IMR-90 (cell line): ENCODE results near the gene FOXL3. TPM values are rescaled to one million over a fixed set of nuclear protein-coding genes. Genes with fewer than 3 reads are reported as not detected.

Source experiments
- ATAC-seq: fragments of 200-7000 bp; cut with Tn5 transposase; 2 replicates; pipeline ENCODE4 v1.9.1; 2020; ENCODE audit warnings: low read depth, mild to moderate bottlenecking, moderate library complexity
- BruUV-seq: library from RNA; stranded (reverse); fragments of 400-500 nt; replicated peaks from 2 replicates; lab custom pipeline; 2021; lab: Mats Ljungman, UMichigan
- CTCF ChIA-PET: fragments of 300-600 bp; formaldehyde crosslinking; extraction: SDS; loops from one replicate; lab custom pipeline; 2021; ENCODE audit warnings: antibody characterized with exemption; lab: Yijun Ruan, JAX
- POLR2A ChIA-PET: fragments of 300-600 bp; sonication (Branson Sonifier 250); formaldehyde crosslinking; loops from one replicate; lab custom pipeline; 2022; ENCODE audit warnings: antibody characterized with exemption; ENCODE audit not compliant: unreplicated experiment; lab: Charles Lee
- DNase-seq: peaks from one replicate; pipeline ENCODE4 v3.0.0; 2013
- H2AFZ ChIP-seq: replicated peaks from 2 replicates; pipeline ENCODE3; 2013; ENCODE audit warnings: low read length, mild to moderate bottlenecking; ENCODE audit not compliant: poor library complexity
- H2AK5ac ChIP-seq: 2 replicates; pipeline ENCODE4 v1.6.1; 2013; ENCODE audit warnings: low read depth, low read length, inconsistent platforms
- H2AK9ac ChIP-seq: replicated peaks from 2 replicates; pipeline ENCODE3; 2013; ENCODE audit warnings: mild to moderate bottlenecking, low read depth, low read length, moderate library complexity; ENCODE audit not compliant: poor library complexity
- H2BK120ac ChIP-seq: 2 replicates; pipeline ENCODE4 v1.6.1; 2013; ENCODE audit warnings: low read depth, low read length, inconsistent platforms
- H2BK15ac ChIP-seq: 3 replicates; pipeline ENCODE4 v1.6.1; 2013; ENCODE audit warnings: low read depth, low read length, inconsistent platforms
- H2BK20ac ChIP-seq: 2 replicates; pipeline ENCODE4 v1.6.1; 2013; ENCODE audit warnings: low read depth, mild to moderate bottlenecking, inconsistent platforms, low read length, moderate library complexity
- H2BK5ac ChIP-seq: 2 replicates; pipeline ENCODE4 v1.6.1; 2013; ENCODE audit warnings: mild to moderate bottlenecking, low read depth, low read length, inconsistent platforms; ENCODE audit not compliant: poor library complexity, severe bottlenecking
- H3K14ac ChIP-seq: replicated peaks from 2 replicates; pipeline ENCODE4 v1.6.1; 2013; ENCODE audit warnings: low read depth, low read length, inconsistent platforms
- H3K18ac ChIP-seq: 2 replicates; pipeline ENCODE4 v1.6.1; 2013; ENCODE audit warnings: low read depth, low read length, control low read depth
- H3K23ac ChIP-seq: 2 replicates; pipeline ENCODE4 v1.6.1; 2013; ENCODE audit warnings: low read depth, low read length, inconsistent platforms
- H3K27ac ChIP-seq: 2 replicates; pipeline ENCODE4 v1.5.1; 2013; ENCODE audit warnings: mild to moderate bottlenecking, control low read depth, low read length; ENCODE audit not compliant: insufficient read depth
- H3K27me3 ChIP-seq: 2 replicates; pipeline ENCODE4 v1.6.1; 2013; ENCODE audit warnings: low read length; ENCODE audit not compliant: control insufficient read depth, insufficient read depth
- H3K36me3 ChIP-seq: 2 replicates; pipeline ENCODE4 v1.6.1; 2013; ENCODE audit warnings: low read length, mixed read lengths; ENCODE audit not compliant: control insufficient read depth, insufficient read depth
- H3K4ac ChIP-seq: 2 replicates; pipeline ENCODE4 v1.6.1; 2013; ENCODE audit warnings: low read depth, low read length, inconsistent platforms
- H3K4me1 ChIP-seq: 2 replicates; pipeline ENCODE4 v1.6.1; 2013; ENCODE audit warnings: low read length, mixed read lengths; ENCODE audit not compliant: control insufficient read depth, insufficient read depth
- H3K4me2 ChIP-seq: 2 replicates; pipeline ENCODE4 v1.6.1; 2013; ENCODE audit warnings: low read depth, mild to moderate bottlenecking, control low read depth, low read length, moderate library complexity
- H3K4me3 ChIP-seq: 2 replicates; pipeline ENCODE4 v1.5.1; 2013; ENCODE audit warnings: low read depth, mild to moderate bottlenecking, control low read depth, low read length, moderate library complexity; ENCODE audit not compliant: insufficient read depth
- H3K56ac ChIP-seq: 2 replicates; pipeline ENCODE4 v1.6.1; 2013; ENCODE audit warnings: low read length, inconsistent platforms; ENCODE audit not compliant: insufficient read depth; ENCODE audit errors: extremely low read depth
- H3K79me1 ChIP-seq, 2 experiments: 2 replicates each; pipeline ENCODE4 v1.6.1; 2013; ENCODE audit warnings: low read length in 2 of 2, inconsistent platforms in 1 of 2, low read depth in 1 of 2
- H3K9ac ChIP-seq: 2 replicates; pipeline ENCODE4 v1.6.1; 2013; ENCODE audit warnings: low read depth, low read length, control low read depth
- H3K9me1 ChIP-seq: 2 replicates; pipeline ENCODE4 v1.6.1; 2013; ENCODE audit warnings: low read length, inconsistent platforms; ENCODE audit not compliant: insufficient read depth
- H3K9me3 ChIP-seq: 2 replicates; pipeline ENCODE4 v1.6.1; 2013; ENCODE audit warnings: low read length; ENCODE audit not compliant: control insufficient read depth, insufficient read depth
- H4K20me1 ChIP-seq: 2 replicates; pipeline ENCODE4 v1.6.1; 2013; ENCODE audit warnings: low read length, inconsistent platforms; ENCODE audit not compliant: insufficient read depth
- H4K5ac ChIP-seq: 2 replicates; pipeline ENCODE4 v1.6.1; 2013; ENCODE audit warnings: mild to moderate bottlenecking, low read depth, low read length, control low read depth
- H4K8ac ChIP-seq, 2 experiments: 2 replicates each; pipeline ENCODE4 v1.6.1; 2013; ENCODE audit warnings: low read depth in 2 of 2, low read length in 2 of 2, control low read depth in 1 of 2, inconsistent platforms in 1 of 2
- H4K91ac ChIP-seq: 2 replicates; pipeline ENCODE4 v1.6.1; 2013; ENCODE audit warnings: low read depth, low read length, inconsistent platforms; ENCODE audit not compliant: insufficient read depth
- BHLHE40 ChIP-seq: fragments of 150-350 bp; IDR thresholded peaks from 2 replicates; pipeline ENCODE4 v1.6.1; 2016; ENCODE audit warnings: mild to moderate bottlenecking, low read depth, low read length
- CEBPB ChIP-seq: IDR thresholded peaks from 2 replicates; pipeline ENCODE4 v1.6.1; 2012; ENCODE audit warnings: low read depth, low read length, improper control_type of control experiment
- FOS ChIP-seq: fragments of 150-350 bp; IDR thresholded peaks from 2 replicates; pipeline ENCODE4 v1.6.1; 2016; ENCODE audit warnings: low read depth, low read length
- MAZ ChIP-seq: IDR thresholded peaks from 2 replicates; pipeline ENCODE4 v1.6.1; 2012; ENCODE audit warnings: low read depth, mild to moderate bottlenecking, low read length, improper control_type of control experiment, moderate library complexity, borderline replicate concordance
- MXI1 ChIP-seq: IDR thresholded peaks from 2 replicates; pipeline ENCODE4 v1.6.1; 2012; ENCODE audit warnings: low read depth, mild to moderate bottlenecking, low read length, moderate library complexity, borderline replicate concordance
- POLR2A ChIP-seq: IDR thresholded peaks from 2 replicates; pipeline ENCODE4 v1.6.1; 2012; ENCODE audit warnings: mild to moderate bottlenecking, low read depth, low read length
- RAD21 ChIP-seq: IDR thresholded peaks from 2 replicates; pipeline ENCODE4 v1.6.1; 2012; ENCODE audit warnings: low read length, improper control_type of control experiment
- RCOR1 ChIP-seq: IDR thresholded peaks from 2 replicates; pipeline ENCODE4 v1.6.1; 2012; ENCODE audit warnings: mild to moderate bottlenecking, low read length, improper control_type of control experiment; ENCODE audit not compliant: insufficient replicate concordance
- SMC3 ChIP-seq: fragments of 150-350 bp; IDR thresholded peaks from 2 replicates; pipeline ENCODE4 v1.6.1; 2016; ENCODE audit warnings: low read depth, mild to moderate bottlenecking, antibody characterized with exemption, low read length, moderate library complexity
- WGBS, 2 experiments: methylation state at CpG; one replicate each; pipeline versions ENCODE4 v1.1.5 to v1.1.7; 2013; ENCODE audit warnings: missing lambda C conversion rate in 2 of 2; ENCODE audit not compliant: insufficient read length in 1 of 2; ENCODE audit errors: extremely low coverage in 2 of 2; 5-methylcytosine and 5-hydroxymethylcytosine counted together
- dilution Hi-C: fragments of 300-500 bp; cut with HindIII; formaldehyde crosslinking; loops from one replicate; pipeline ENCODE4 v1.14.3; 2018; ENCODE audit warnings: low sequenced_read_pairs; ENCODE audit not compliant: unreplicated experiment
- in situ Hi-C: fragments of 300-500 bp; cut with MboI; formaldehyde crosslinking; loops from 3 replicates; pipeline ENCODE4 v1.14.3; 2019; ENCODE audit warnings: low sequenced_read_pairs, inconsistent platforms, mixed read lengths
- intact Hi-C: fragments of 100-400 bp; cut with micrococcal nuclease; formaldehyde crosslinking; loops from 2 replicates; pipeline ENCODE4 v1.10.0; 2022
- polyA plus RNA-seq, 3 experiments: library from polyadenylated mRNA; depleted of rRNA; stranded (reverse); fragments of >200 nt; gene quantifications; 2 replicates each; pipeline ENCODE4 v1.2.3, GENCODE V29; 2012; ENCODE audit warnings: low replicate concordance in 1 of 3
- total RNA-seq: library from RNA; depleted of rRNA; stranded (reverse); fragments of >200 nt; gene quantifications from 2 replicates; pipeline ENCODE4 v1.2.3, GENCODE V29; 2012
- TF ChIP-seq, protein P1 (sequence below): fragments of 150-350 bp; IDR thresholded peaks from 2 replicates; pipeline ENCODE4 v1.6.1; 2017; ENCODE audit warnings: mild to moderate bottlenecking, antibody characterized with exemption, low read length, low read depth
- TF ChIP-seq, protein P2 (sequence below): fragments of 150-350 bp; IDR thresholded peaks from 2 replicates; pipeline ENCODE4 v1.6.1; 2016; ENCODE audit warnings: low read depth, mild to moderate bottlenecking, low read length, moderate library complexity, borderline replicate concordance

The FOXL3 gene
- total and polyA plus RNA-seq, 2 of the 4 experiments (the other 2 are of a cell fraction) = not detected

DNA sequence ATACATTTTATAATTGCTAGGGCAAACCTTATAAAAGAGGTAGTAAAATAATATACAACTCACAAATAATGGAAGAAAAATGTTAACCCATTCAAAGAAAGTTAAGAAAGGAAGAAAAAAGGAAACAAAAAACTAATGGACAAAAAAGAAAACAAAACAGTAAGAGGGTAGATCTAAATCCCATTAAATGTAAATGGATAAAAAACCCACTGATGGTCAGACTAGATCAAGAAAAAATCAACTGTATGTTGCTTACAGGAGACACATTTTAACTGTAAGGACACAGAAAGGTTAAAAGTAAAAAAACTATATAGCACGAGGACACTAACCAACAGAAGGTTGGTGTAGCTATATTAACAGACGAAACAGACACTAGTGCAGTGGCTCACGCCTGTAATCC lies 18.0 kb downstream of the FOXL3 start:
- no peak overlapping the region for H3K56ac ChIP-seq
- TF ChIP-seq BHLHE40 (no peak), POLR2A (no peak), FOS (no peak), MXI1 (no peak), RCOR1 (no peak), MAZ (no peak), RAD21 (no peak), SMC3 (no peak), CEBPB (no peak)
- TF ChIP-seq, protein P1, sequence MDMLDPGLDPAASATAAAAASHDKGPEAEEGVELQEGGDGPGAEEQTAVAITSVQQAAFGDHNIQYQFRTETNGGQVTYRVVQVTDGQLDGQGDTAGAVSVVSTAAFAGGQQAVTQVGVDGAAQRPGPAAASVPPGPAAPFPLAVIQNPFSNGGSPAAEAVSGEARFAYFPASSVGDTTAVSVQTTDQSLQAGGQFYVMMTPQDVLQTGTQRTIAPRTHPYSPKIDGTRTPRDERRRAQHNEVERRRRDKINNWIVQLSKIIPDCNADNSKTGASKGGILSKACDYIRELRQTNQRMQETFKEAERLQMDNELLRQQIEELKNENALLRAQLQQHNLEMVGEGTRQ = no peak
- TF ChIP-seq, protein P2, sequence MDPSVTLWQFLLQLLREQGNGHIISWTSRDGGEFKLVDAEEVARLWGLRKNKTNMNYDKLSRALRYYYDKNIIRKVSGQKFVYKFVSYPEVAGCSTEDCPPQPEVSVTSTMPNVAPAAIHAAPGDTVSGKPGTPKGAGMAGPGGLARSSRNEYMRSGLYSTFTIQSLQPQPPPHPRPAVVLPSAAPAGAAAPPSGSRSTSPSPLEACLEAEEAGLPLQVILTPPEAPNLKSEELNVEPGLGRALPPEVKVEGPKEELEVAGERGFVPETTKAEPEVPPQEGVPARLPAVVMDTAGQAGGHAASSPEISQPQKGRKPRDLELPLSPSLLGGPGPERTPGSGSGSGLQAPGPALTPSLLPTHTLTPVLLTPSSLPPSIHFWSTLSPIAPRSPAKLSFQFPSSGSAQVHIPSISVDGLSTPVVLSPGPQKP = no peak
- no peak overlapping the region for H3K4me2 ChIP-seq
- peaks cover 32% of the 10 kb centered on the region for H3K27me3 ChIP-seq
- no peak overlapping the region for H2BK15ac ChIP-seq
- no TSS peak for BruUV-seq
- ATAC-seq = no peak
- no peak overlapping the region for H3K4me3 ChIP-seq
- H2BK120ac ChIP-seq = no peak overlapping the region
- no peak overlapping the region for H3K18ac ChIP-seq
- no peak overlapping the region for H2BK20ac ChIP-seq
- no peaks in the 10 kb centered on the region for H3K4me1 ChIP-seq
- peaks cover 6% of the 10 kb centered on the region for H3K9me3 ChIP-seq
- H3K9me1 ChIP-seq = 0 out of 2 replicates have a peak, but pooled peaks cover 4% of the 10 kb centered on the region
- DNase-seq = no peak
- dilution Hi-C loops = no loop called here
- H4K91ac ChIP-seq = no peak overlapping the region
- no peak overlapping the region for H3K9ac ChIP-seq
- H3K14ac ChIP-seq = no peak overlapping the region
- intact Hi-C loops = no loop called here
- no peak overlapping the region for H2AK9ac ChIP-seq
- H3K23ac ChIP-seq = no peak overlapping the region
- CTCF ChIA-PET = no interaction called here
- H2AK5ac ChIP-seq = no peak overlapping the region
- no peak overlapping the region for H3K27ac ChIP-seq
- H3K36me3 ChIP-seq = no peaks in the 10 kb centered on the region
- no peak overlapping the region for H2BK5ac ChIP-seq
- H4K8ac ChIP-seq = no peak overlapping the region
- H3K4ac ChIP-seq = no peak overlapping the region
- H3K79me1 ChIP-seq = no peaks in the 10 kb centered on the region
- H2AFZ ChIP-seq = no peak overlapping the region
- in situ Hi-C loops = no loop called here
- H4K5ac ChIP-seq = no peak overlapping the region
- no CpG with 5 or more reads among the region's 3 CpGs for WGBS, 2 experiments
- POLR2A ChIA-PET = no interaction called here
- H4K20me1 ChIP-seq = peaks cover 3% of the 10 kb centered on the region; the same call in 1 of the 2 replicates
